Epithelial cell of esophagus (primary cell): ENCODE results near the gene BTBD6.
A peak's percentile ranks its signal among the peaks of the same experiment; 100 is the strongest.
"Not testable (repeated sequence)": the region's sequence is repeated elsewhere in the genome, so short reads cannot be mapped to it uniquely, and the experiment has no call there.

Source experiments
- DNase-seq: peaks from one replicate; pipeline ENCODE4 v3.0.0; 2010; ENCODE audit warnings: low read depth
- H3K4me3 ChIP-seq: 2 replicates; pipeline ENCODE4 v1.5.1; 2011; ENCODE audit warnings: mild to moderate bottlenecking, low read length, control low read depth
- TF ChIP-seq, protein P1 (sequence below): IDR thresholded peaks from 2 replicates; pipeline ENCODE4 v1.5.1; 2011; ENCODE audit warnings: low read depth, mild to moderate bottlenecking, low read length, control low read depth, inconsistent platforms; ENCODE audit not compliant: insufficient read depth; ENCODE audit errors: missing control alignments

The BTBD6 gene

DNA sequence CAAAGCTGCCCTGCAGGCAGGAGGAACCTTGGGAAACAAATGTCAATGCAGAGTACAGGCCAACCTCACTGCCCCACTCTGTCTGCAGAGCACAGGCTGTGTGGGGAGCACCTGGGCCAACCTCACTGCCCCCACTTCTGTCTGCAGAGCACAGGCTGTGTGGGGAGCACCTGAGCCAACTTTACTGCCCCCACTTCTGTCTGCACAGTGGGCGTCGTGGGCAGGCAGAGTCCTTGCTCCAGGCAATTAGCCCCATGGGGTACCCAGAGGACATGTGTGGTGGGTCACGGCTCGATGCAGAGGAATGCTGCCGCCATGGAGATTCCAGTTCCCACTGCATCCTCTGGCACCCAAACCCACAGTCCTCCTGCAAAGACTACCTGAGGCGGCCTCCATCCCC, 26.3 kb downstream of the BTBD6 start:
- no peak for DNase-seq
- TF ChIP-seq, protein P1, sequence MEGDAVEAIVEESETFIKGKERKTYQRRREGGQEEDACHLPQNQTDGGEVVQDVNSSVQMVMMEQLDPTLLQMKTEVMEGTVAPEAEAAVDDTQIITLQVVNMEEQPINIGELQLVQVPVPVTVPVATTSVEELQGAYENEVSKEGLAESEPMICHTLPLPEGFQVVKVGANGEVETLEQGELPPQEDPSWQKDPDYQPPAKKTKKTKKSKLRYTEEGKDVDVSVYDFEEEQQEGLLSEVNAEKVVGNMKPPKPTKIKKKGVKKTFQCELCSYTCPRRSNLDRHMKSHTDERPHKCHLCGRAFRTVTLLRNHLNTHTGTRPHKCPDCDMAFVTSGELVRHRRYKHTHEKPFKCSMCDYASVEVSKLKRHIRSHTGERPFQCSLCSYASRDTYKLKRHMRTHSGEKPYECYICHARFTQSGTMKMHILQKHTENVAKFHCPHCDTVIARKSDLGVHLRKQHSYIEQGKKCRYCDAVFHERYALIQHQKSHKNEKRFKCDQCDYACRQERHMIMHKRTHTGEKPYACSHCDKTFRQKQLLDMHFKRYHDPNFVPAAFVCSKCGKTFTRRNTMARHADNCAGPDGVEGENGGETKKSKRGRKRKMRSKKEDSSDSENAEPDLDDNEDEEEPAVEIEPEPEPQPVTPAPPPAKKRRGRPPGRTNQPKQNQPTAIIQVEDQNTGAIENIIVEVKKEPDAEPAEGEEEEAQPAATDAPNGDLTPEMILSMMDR = no peak
- H3K4me3 ChIP-seq = no peak overlapping the region

DNA sequence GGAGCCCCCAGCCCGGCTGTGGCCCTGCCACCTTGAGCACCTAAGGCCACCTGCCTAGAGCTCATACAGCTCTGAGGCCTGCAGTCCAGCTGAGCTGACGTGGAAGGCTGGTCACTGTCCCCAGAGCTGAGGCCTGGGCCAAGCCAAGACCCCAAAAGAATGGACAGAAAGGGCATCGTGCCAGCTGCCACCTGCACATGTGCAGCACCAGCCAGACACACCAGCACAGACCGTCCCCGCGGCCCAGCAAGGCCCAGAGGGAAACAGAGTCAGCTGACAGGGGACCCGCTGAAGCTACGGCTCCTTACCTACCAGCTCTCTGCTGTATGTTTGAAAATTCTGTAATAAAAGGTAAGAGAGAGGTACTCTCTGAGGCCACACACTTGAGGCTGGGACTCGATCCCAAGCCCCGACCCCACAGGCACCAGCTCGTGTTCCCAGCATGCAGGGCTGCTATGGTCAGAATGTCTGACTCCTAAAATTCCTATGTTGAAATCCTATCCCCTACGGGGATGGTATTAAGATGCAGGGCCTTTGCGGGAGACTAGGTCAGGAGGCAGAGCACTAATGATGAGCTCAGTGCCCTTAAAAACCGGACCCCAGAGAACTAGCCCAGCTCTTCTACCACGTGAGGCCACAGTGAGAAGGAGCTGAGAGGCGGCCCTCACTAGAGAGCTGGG, 27.1 kb downstream of the BTBD6 start:
- no peak overlapping the region for H3K4me3 ChIP-seq
- DNase-seq = no peak
- TF ChIP-seq, protein P1 = no peak

DNA sequence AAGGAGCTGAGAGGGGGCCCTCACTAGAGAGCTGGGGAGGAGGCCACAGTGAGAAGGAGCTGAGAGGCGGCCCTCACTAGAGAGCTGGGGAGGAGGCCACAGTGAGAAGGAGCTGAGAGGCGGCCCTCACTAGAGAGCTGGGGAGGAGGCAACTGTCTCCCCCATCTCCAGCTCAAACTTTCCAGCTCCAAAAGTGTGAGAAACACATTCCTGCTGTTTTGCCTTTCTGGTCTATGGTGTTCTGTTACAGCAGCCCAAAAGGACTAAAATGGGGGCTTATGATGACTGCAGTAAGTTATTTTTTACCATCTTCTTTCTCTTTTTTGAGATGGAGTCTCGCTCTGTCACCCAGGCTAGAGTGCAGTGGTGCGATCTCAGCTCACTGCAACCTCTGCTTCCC, 29.1 kb downstream of the BTBD6 start:
- not testable (repeated sequence) for H3K4me3 ChIP-seq, DNase-seq

DNA sequence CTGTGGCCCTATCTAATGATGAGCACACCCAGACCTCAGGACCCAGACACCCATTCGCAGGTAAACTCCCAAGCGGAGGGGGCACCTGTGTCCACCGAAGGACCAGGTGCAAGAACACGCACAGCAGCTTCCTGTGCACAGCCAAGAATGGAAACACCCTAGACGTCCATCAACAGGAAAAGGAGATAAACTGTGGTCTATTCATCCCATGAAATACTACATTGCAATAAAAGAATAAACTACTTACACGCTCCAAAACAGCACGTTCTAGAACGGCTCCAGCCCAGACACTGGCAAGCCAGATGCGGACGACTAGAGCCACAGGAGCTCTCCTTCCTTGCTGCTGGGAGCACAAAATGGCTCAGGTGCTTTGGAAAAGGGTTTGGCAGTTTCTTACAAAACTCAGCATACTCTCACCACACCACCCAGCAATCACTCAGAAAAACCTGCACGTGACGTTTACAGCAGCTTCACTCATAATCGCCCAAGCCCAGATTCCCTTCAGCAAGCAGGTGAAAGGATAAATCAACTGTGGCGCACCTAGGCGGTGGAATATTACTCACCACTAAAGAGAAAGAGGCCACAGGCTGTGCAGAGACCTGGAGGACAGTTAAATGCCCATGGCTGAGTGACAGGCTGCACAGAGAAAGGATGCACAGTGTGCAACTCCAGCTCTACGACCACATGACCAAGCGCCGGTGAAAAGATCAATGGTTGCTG, 31.5 kb downstream of the BTBD6 start:
- TF ChIP-seq, protein P1 = no peak
- H3K4me3 ChIP-seq = no peak overlapping the region
- no peak for DNase-seq

DNA sequence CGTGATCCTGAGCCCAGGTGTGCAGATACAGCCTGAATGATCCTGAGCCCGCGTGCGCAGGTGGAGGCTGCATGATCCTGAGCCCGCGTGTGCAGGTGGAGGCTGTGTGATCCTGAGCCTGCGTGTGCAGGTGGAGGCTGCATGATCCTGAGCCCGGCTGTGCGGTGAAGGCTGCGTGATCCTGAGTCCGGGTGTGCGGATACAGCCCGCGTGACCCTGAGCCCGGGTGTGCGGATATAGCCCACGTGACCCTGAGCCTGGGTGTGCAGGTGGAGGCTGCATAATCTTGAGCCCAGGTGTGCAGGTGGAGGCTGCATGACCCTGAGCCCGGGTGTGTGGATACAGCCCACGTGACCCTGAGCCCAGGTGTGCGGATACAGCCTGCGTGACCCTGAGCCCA, 32.2 kb downstream of the BTBD6 start:
- no peak for DNase-seq
- TF ChIP-seq, protein P1 = no peak
- H3K4me3 ChIP-seq = no peak overlapping the region

DNA sequence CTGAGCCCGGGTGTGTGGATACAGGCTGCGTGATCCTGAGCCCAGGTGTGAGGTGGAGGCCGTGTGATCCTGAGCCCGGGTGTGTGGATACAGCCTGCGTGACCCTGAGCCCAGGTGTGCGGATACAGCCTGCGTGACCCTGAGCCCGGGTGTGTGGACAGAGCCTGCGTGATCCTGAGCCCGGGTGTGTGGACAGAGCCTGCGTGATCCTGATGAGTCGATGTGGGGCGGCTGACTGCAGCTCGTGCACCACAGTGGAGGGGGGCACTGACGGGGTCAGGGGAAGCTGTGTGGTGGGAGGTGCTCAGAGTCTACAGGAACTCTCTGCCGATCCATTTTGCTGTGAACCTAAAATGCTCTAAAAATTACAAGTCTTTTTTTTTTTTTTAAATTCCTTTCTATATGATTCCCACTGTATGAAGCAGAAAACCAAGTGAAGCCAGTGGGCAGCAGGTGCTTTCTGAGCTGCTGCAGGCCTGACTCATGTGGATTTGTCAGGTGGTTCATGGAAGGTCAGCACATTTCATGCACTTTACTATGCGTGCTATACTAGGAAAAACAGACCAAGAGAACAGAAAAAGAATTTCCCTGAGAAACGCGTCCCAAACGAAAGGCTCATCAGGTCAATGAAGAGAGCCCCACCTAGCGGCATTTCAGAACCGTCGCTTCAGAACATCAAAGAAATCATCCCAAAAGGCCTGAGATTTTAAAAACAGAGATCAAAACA, 33.2 kb downstream of the BTBD6 start:
- TF ChIP-seq, protein P1 = peak; percentile 80
- no peak overlapping the region for H3K4me3 ChIP-seq
- DNase-seq = peak; percentile 72

DNA sequence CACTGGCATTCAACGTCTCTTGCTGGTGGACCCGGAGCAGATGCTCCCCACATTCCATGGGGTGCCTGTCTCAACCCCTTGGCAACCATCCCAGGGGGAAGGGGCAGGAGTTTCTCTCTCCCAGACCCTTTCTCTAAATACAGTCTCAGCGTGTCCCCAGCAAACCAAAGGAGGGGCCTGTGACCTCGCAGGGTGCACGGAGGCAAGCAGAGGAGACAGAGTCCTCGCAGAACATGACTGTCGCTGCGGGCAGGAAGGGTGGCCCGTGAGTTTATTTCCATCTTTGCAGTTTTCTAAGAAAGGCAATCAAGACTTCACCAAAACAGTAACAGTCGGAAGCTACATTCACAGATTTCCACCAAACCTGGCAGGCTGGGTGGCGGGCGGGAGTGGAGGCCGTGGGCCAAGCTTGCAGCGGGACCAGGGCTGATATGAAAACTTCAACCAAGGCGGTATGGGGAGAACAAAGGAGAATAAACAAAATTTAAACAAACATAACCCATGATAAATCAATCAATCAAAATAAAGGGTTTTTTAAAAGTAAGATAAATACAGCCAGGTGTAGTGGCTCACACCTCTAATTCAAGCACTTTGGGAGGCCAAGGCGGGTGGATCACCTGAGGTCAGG, 33.9 kb downstream of the BTBD6 start:
- DNase-seq = no peak
- H3K4me3 ChIP-seq = no peak overlapping the region
- TF ChIP-seq, protein P1 = no peak
